ENCODE results near the gene CRY2. TPM values are rescaled to one million over a fixed set of nuclear protein-coding genes. Genes with fewer than 3 reads are reported as not detected.
"Not testable (repeated sequence)": the region's sequence is repeated elsewhere in the genome, so short reads cannot be mapped to it uniquely, and the experiment has no call there.

The CRY2 gene
- polyA plus RNA-seq, 2 of the 4 experiments (the other 2 are of a cell fraction), result 3.2 to 4.1 TPM

GRCh38 chr11:45820211-45820857 is 26.9 kb upstream of the CRY2 start (continued):
- TF ChIP-seq FOXS1 (CRISPR knock-in tag; IDR thresholded peaks at IDR 0.05), result no peak
- no peak for TF ChIP-seq CBX2 (IDR thresholded peaks at IDR 0.05; ENCODE audit: borderline replicate concordance, low read depth)
- TF ChIP-seq EHF (CRISPR knock-in tag; IDR thresholded peaks at IDR 0.05), result no peak
- no peak for TF ChIP-seq BHLHE40 (IDR thresholded peaks at IDR 0.05; ENCODE audit: low read depth, low read length)
- TF ChIP-seq, protein P1, sequence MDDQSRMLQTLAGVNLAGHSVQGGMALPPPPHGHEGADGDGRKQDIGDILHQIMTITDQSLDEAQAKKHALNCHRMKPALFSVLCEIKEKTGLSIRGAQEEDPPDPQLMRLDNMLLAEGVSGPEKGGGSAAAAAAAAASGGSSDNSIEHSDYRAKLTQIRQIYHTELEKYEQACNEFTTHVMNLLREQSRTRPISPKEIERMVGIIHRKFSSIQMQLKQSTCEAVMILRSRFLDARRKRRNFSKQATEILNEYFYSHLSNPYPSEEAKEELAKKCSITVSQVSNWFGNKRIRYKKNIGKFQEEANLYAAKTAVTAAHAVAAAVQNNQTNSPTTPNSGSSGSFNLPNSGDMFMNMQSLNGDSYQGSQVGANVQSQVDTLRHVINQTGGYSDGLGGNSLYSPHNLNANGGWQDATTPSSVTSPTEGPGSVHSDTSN (IDR thresholded peaks at IDR 0.05), result no peak
- no peak for TF ChIP-seq HEYL (CRISPR knock-in tag; IDR thresholded peaks at IDR 0.05)
- TF ChIP-seq POLR2AphosphoS2 (conservative IDR thresholded peaks at IDR 0.05; ENCODE audit: low read length), result no peak
- no peak for TF ChIP-seq MYC (IDR thresholded peaks at IDR 0.05; ENCODE audit: borderline replicate concordance, low read length)
- TF ChIP-seq REST (IDR thresholded peaks at IDR 0.05), result no peak
- TF ChIP-seq ZSCAN20 (CRISPR knock-in tag; IDR thresholded peaks at IDR 0.05), result no peak
- TF ChIP-seq KDM1A (IDR thresholded peaks at IDR 0.05; ENCODE audit: low read depth), result no peak
- TF ChIP-seq HOXA7 (CRISPR knock-in tag; IDR thresholded peaks at IDR 0.05), result no peak
- TF ChIP-seq POLR2A (IDR thresholded peaks at IDR 0.05; ENCODE audit: low read length), result no peak

DNA sequence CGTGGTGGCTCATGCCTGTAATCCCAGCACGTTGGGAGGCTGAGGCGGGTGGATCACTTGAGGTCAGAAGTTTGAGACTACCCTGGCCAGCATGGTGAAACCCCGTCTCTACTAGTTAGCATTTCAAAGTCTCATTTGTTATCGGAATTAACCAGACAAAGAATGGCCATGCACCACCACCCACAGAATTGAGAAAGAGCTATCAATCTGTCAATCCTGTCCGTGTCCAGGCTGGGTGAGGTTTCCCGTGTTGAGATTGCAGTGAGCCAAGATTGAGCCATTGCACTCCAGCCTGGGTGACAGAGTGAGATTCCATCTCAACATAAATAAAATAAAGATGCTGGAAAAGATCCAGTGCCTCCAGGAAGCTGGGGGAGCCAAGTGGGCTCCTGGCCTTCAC is 20.8 kb upstream of the CRY2 start:
- CTCF ChIA-PET, result interaction anchor here (0.9 to 4.4 kb wide), 4 partner anchors 8 to 138 kb away, joined by 3 to 25 read pairs (median 4); no protein-coding TSS in a partner anchor
- H3K9me3 ChIP-seq; ATAC-seq; POLR2A ChIA-PET; H3K4me2 ChIP-seq; H3K4me3 ChIP-seq; H3K27ac ChIP-seq; H3K4me1 ChIP-seq; DNase-seq (ENCODE audit: low read depth in 1 of 2, low spot score in 1 of 2): not testable (repeated sequence)
- peak; percentile 100 for FAIRE-seq
- WGBS (ENCODE audit: missing lambda C conversion rate), result 29% methylated on average over 7 of the region's 7 CpGs

DNA sequence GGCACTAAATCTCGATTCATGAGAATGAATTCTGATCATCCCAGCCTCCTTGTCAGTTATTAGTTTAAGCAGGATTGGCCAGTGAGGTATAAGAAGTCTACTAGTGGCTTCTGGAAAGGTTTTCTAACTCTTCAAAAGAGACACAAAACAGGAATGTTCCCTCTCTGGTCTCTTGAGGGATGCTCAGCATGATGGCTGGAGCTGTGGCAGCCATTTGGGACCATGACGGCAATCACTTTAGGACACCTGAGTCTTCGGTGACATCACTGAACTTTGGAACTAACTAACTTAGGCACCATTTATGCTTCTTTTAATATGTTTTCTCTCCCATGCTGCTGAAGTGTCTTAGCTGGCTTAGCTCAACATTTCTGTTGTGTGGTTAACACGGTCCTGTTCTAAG is 20.2 kb upstream of the CRY2 start:
- H3K4me3 ChIP-seq, result no peak overlapping the region
- H3K9me3 ChIP-seq, result peaks cover 4% of the 10 kb centered on the region; the same call in 1 of the 3 replicates
- CTCF ChIA-PET, result interaction anchor here (0.9 to 4.4 kb wide), 4 partner anchors 8 to 138 kb away, joined by 3 to 25 read pairs (median 4); no protein-coding TSS in a partner anchor
- no peak for FAIRE-seq
- no peak overlapping the region for H3K4me2 ChIP-seq
- POLR2A ChIA-PET, result no interaction called here
- H3K27ac ChIP-seq, result no peak overlapping the region
- H3K4me1 ChIP-seq, result no peaks in the 10 kb centered on the region
- ATAC-seq, result no peak
- TF ChIP-seq, protein P2, sequence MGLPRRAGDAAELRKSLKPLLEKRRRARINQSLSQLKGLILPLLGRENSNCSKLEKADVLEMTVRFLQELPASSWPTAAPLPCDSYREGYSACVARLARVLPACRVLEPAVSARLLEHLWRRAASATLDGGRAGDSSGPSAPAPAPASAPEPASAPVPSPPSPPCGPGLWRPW (IDR thresholded peaks at IDR 0.05), result no peak
- TF ChIP-seq RCOR1 (IDR thresholded peaks at IDR 0.05; ENCODE audit: low read depth, low read length), result no peak
- no peak for TF ChIP-seq MAFK (IDR thresholded peaks at IDR 0.05; ENCODE audit: partially characterized antibody)
- no peak for TF ChIP-seq E2F6 (IDR thresholded peaks at IDR 0.05; ENCODE audit: borderline replicate concordance, low read depth)
- TF ChIP-seq ESRRA (IDR thresholded peaks at IDR 0.05; ENCODE audit: borderline replicate concordance, low read length), result no peak
- TF ChIP-seq CBX8 (IDR thresholded peaks at IDR 0.05), result no peak
- no peak for TF ChIP-seq RFX5 (IDR thresholded peaks at IDR 0.05)
- TF ChIP-seq, protein P3, sequence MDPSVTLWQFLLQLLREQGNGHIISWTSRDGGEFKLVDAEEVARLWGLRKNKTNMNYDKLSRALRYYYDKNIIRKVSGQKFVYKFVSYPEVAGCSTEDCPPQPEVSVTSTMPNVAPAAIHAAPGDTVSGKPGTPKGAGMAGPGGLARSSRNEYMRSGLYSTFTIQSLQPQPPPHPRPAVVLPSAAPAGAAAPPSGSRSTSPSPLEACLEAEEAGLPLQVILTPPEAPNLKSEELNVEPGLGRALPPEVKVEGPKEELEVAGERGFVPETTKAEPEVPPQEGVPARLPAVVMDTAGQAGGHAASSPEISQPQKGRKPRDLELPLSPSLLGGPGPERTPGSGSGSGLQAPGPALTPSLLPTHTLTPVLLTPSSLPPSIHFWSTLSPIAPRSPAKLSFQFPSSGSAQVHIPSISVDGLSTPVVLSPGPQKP (IDR thresholded peaks at IDR 0.05; ENCODE audit: low read depth, low read length), result no peak
- TF ChIP-seq, protein P4, sequence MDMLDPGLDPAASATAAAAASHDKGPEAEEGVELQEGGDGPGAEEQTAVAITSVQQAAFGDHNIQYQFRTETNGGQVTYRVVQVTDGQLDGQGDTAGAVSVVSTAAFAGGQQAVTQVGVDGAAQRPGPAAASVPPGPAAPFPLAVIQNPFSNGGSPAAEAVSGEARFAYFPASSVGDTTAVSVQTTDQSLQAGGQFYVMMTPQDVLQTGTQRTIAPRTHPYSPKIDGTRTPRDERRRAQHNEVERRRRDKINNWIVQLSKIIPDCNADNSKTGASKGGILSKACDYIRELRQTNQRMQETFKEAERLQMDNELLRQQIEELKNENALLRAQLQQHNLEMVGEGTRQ (IDR thresholded peaks at IDR 0.05), result no peak
- no peak for TF ChIP-seq TP53 (CRISPR knock-in tag; IDR thresholded peaks at IDR 0.05)
- no peak for DNase-seq (ENCODE audit: low read depth in 1 of 2, low spot score in 1 of 2)
- 56% methylated on average over 4 of the region's 4 CpGs for WGBS (ENCODE audit: missing lambda C conversion rate)

All from A549 (cell line).